SU-DHL-6 (cell line): ENCODE data around the gene TMEM86B.

Experiments used
- H2AFZ ChIP-seq: fragments of 200-600 bp; sonication (generic); 2 replicates; pipeline ENCODE4 v1.6.1; 2014; ENCODE audit warnings: low read depth, mild to moderate bottlenecking, moderate library complexity, mixed read lengths, antibody characterized with exemption, low read length; ENCODE audit not compliant: severe bottlenecking
- H3F3A ChIP-seq: fragments of 200-600 bp; shearing (Covaris generic); 2 replicates; pipeline ENCODE4 v1.6.0; 2016; ENCODE audit warnings: antibody characterized with exemption, mild to moderate bottlenecking; ENCODE audit not compliant: insufficient read depth
- H3K27ac ChIP-seq: fragments of 200-600 bp; sonication (generic); 2 replicates; pipeline ENCODE4 v1.5.1; 2016; ENCODE audit warnings: low read depth, mild to moderate bottlenecking, low read length, moderate library complexity, mixed read lengths
- H3K27me3 ChIP-seq: fragments of 200-600 bp; sonication (generic), shearing (Covaris generic); 2 replicates; pipeline ENCODE4 v1.6.0; 2014; ENCODE audit warnings: mild to moderate bottlenecking, low read length
- H3K36me3 ChIP-seq: fragments of 200-600 bp; sonication (generic); 2 replicates; pipeline ENCODE4 v1.6.1; 2014; ENCODE audit warnings: mild to moderate bottlenecking, low read length, mixed read lengths
- H3K4me2 ChIP-seq: fragments of 300-600, 200-600 bp; shearing (Covaris generic), sonication (generic); 2 replicates; pipeline ENCODE4 v1.6.0; 2014; ENCODE audit warnings: low read length, low read depth, mild to moderate bottlenecking; ENCODE audit not compliant: poor library complexity, severe bottlenecking
- H3K4me3 ChIP-seq: fragments of 200-600 bp; sonication (generic); 2 replicates; pipeline ENCODE4 v1.5.1; 2014; ENCODE audit warnings: antibody characterized with exemption, low read length, mild to moderate bottlenecking, mixed read lengths; ENCODE audit not compliant: insufficient read depth, poor library complexity, severe bottlenecking
- H3K79me2 ChIP-seq: fragments of 200-600 bp; sonication (generic); 2 replicates; pipeline ENCODE4 v1.6.1; 2014; ENCODE audit warnings: mild to moderate bottlenecking, low read length, moderate library complexity; ENCODE audit not compliant: insufficient read depth
- H3K9ac ChIP-seq: fragments of 200-600 bp; sonication (generic); 2 replicates; pipeline ENCODE4 v1.7.0; 2014; ENCODE audit warnings: mild to moderate bottlenecking, low read length
- H3K9me2 ChIP-seq: fragments of 200-600 bp; sonication (generic); replicated peaks from 2 replicates; pipeline ENCODE4 v1.6.1; 2014; ENCODE audit warnings: low read length; ENCODE audit not compliant: insufficient read depth
- H3K9me3 ChIP-seq: fragments of 200-600 bp; sonication (generic); 2 replicates; pipeline ENCODE4 v1.6.1; 2014; ENCODE audit warnings: low read length, mixed read lengths; ENCODE audit not compliant: insufficient read depth
- H4K20me1 ChIP-seq: fragments of 200-600 bp; sonication (generic); 2 replicates; pipeline ENCODE4 v1.6.1; 2014; ENCODE audit warnings: low read depth, mild to moderate bottlenecking, antibody characterized with exemption, low read length, moderate library complexity, mixed read lengths
- EZH2phosphoT487 ChIP-seq: fragments of 200-600 bp; sonication (generic), shearing (Covaris generic); conservative IDR thresholded peaks from 2 replicates; pipeline ENCODE4 v1.6.1; 2018; ENCODE audit warnings: mild to moderate bottlenecking, antibody characterized with exemption, low read length, moderate library complexity, mixed read lengths
- TF ChIP-seq, protein P1 (sequence below): fragments of 200-600 bp; sonication (generic); IDR thresholded peaks from one replicate; pipeline ENCODE4 v1.5.1; 2017; ENCODE audit warnings: antibody characterized with exemption, mild to moderate bottlenecking, low read length, moderate library complexity; ENCODE audit not compliant: insufficient read depth, poor library complexity, severe bottlenecking

The TMEM86B gene

DNA sequence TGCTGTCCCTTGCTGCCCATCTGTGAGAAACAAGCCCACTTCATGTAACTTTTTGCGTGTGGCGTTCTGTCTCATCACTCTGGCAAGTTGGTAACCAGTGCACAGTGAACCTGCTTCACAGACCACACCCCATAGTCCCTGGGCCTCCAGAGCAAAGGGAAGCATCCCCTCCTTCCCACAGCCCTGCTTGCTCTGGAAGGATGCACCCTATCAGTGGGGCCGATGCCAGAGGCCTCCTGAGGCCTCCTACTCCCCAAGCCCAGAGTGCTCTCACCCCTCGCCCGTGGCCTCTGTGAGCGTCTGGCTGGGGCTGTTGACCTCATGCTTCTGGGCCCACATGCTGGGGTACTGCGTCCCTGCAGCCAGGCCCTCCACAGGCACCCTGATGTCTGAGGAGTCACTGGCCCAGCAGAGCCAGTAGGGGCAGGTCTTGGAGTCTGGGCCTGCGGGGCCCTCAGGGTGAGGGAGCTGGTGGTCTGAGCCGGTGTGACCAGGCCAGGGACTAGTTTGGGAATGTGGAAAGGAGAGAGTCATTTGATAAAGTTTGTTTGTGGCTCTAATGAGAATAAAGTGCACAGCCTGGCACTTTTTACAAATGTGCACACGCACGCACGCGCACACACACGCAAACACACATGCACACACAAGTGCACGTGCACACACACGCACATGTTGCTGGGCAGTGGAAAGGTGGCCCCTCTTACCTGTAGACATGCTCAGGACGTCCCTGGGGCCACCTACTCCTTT lies 5.1 kb downstream of the TMEM86B start:
- Histone ChIP-seq H3K27me3 (no peaks in the 10 kb centered on the region), H3K9ac (no peak overlapping the region), H3K9me3 (no peaks in the 10 kb centered on the region), H3F3A (no peaks in the 10 kb centered on the region), H3K27ac (no peak overlapping the region), H3K79me2 (no peaks in the 10 kb centered on the region), H2AFZ (no peak overlapping the region), H3K4me3 (no peak overlapping the region), H4K20me1 (no peaks in the 10 kb centered on the region; the same call in 1 of the 2 replicates), H3K4me2 (no peak overlapping the region), H3K36me3 (no peaks in the 10 kb centered on the region), H3K9me2 (no peaks in the 10 kb centered on the region)
- TF ChIP-seq EZH2phosphoT487: no peak
- TF ChIP-seq, protein P1, sequence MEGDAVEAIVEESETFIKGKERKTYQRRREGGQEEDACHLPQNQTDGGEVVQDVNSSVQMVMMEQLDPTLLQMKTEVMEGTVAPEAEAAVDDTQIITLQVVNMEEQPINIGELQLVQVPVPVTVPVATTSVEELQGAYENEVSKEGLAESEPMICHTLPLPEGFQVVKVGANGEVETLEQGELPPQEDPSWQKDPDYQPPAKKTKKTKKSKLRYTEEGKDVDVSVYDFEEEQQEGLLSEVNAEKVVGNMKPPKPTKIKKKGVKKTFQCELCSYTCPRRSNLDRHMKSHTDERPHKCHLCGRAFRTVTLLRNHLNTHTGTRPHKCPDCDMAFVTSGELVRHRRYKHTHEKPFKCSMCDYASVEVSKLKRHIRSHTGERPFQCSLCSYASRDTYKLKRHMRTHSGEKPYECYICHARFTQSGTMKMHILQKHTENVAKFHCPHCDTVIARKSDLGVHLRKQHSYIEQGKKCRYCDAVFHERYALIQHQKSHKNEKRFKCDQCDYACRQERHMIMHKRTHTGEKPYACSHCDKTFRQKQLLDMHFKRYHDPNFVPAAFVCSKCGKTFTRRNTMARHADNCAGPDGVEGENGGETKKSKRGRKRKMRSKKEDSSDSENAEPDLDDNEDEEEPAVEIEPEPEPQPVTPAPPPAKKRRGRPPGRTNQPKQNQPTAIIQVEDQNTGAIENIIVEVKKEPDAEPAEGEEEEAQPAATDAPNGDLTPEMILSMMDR: no peak

GRCh38 chr19:55220525-55220924 lies 8.0 kb downstream of the TMEM86B start:
- no peak overlapping the region for H3K27ac ChIP-seq
- H3K27me3 ChIP-seq: no peaks in the 10 kb centered on the region
- H4K20me1 ChIP-seq: no peaks in the 10 kb centered on the region
- no peaks in the 10 kb centered on the region for H3K9me2 ChIP-seq
- H3K36me3 ChIP-seq: no peaks in the 10 kb centered on the region
- H3K9me3 ChIP-seq: no peaks in the 10 kb centered on the region
- no peak overlapping the region for H2AFZ ChIP-seq
- no peaks in the 10 kb centered on the region for H3F3A ChIP-seq
- no peaks in the 10 kb centered on the region for H3K79me2 ChIP-seq
- TF ChIP-seq, protein P1: no peak
- TF ChIP-seq EZH2phosphoT487: no peak
- no peak overlapping the region for H3K4me3 ChIP-seq
- no peak overlapping the region for H3K9ac ChIP-seq
- H3K4me2 ChIP-seq: no peak overlapping the region

GRCh38 chr19:55216461-55217198 lies 11.9 kb downstream of the TMEM86B start:
- Histone ChIP-seq H3K4me2 (no peak overlapping the region), H3K79me2 (no peaks in the 10 kb centered on the region), H3K27me3 (no peaks in the 10 kb centered on the region), H2AFZ (no peak overlapping the region), H3K9me3 (peaks cover 5% of the 10 kb centered on the region; the same call in 1 of the 2 replicates), H4K20me1 (no peaks in the 10 kb centered on the region), H3K36me3 (no peaks in the 10 kb centered on the region), H3K27ac (no peak overlapping the region), H3K9ac (no peak overlapping the region), H3K4me3 (no peak overlapping the region), H3F3A (no peaks in the 10 kb centered on the region), H3K9me2 (no peaks in the 10 kb centered on the region)
- TF ChIP-seq, protein P1: no peak
- no peak for TF ChIP-seq EZH2phosphoT487
